ENCODE measurements around the gene ZMAT5. TPM values are rescaled to one million over a fixed set of nuclear protein-coding genes. Genes with fewer than 3 reads are reported as not detected.

The ZMAT5 gene
- total and polyA plus RNA-seq, 10 of the 15 experiments (the other 5 are each of a cell fraction or from before 2014, with no cell fraction given) = 2.3 to 43.0 (median 21.9) TPM

- FAIRE-seq = no peak
- BruUV-seq (replicated peaks) = no TSS peak
- DNase-seq (ENCODE audit: low read depth, low spot score) = no peak
- Histone ChIP-seq H3K4me1 (ENCODE audit: control insufficient read depth, insufficient read depth, low read length) (0 out of 2 replicates have a peak, but pooled peaks cover 3% of the 10 kb centered on the region), H3K9ac (ENCODE audit: control insufficient read depth, insufficient read depth, low read length) (no peak overlapping the region), H3K27ac (ENCODE audit: control insufficient read depth, insufficient read depth) (no peak overlapping the region), H3K9me3 (replicated peaks; ENCODE audit: control insufficient read depth, insufficient read depth, low read length) (no peaks in the 10 kb centered on the region), H3K4me2 (ENCODE audit: control insufficient read depth, insufficient read depth) (no peak overlapping the region), H3K79me2 (ENCODE audit: control insufficient read depth, insufficient read depth, low read length) (no peaks in the 10 kb centered on the region), H3K4me3 (no peak overlapping the region), H3K27me3 (replicated peaks in 1 of 2; ENCODE audit: control insufficient read depth in 2 of 2, insufficient read depth in 2 of 2, low read length in 1 of 2) (no peaks in the 10 kb centered on the region), H4K20me1 (ENCODE audit: control insufficient read depth, insufficient read depth) (no peaks in the 10 kb centered on the region), H3K36me3 (ENCODE audit: control insufficient read depth in 2 of 2, insufficient read depth in 2 of 2, low read length in 1 of 2) (0 out of 4 replicates have a peak, but pooled peaks cover 0 to 1% of the 10 kb centered on the region in 2 experiments), H2AFZ (ENCODE audit: control insufficient read depth, low read depth, low read length) (no peak overlapping the region)
- WGBS (ENCODE audit: insufficient coverage, insufficient replicate concordance, low lambda C conversion rate, missing lambda C conversion rate) = 84% methylated on average over 9 of the region's 9 CpGs
- POLR2A ChIA-PET = no interaction called here
- CTCF ChIA-PET = interaction anchor here (1.0 to 1.2 kb wide), 2 partner anchors 19 to 304 kb away, joined by 4 to 10 read pairs; no protein-coding TSS in a partner anchor
- RAD21 ChIA-PET (ENCODE audit: unreplicated experiment) = interaction anchor here (0.6 to 1.2 kb wide), 2 partner anchors 58 to 304 kb away, joined by 3 to 4 read pairs; no protein-coding TSS in a partner anchor
- intact Hi-C loops (cut with micrococcal nuclease; ENCODE audit: unreplicated experiment) (no loop called here), in situ Hi-C loops (cut with MboI) (no loop called here)
- SMC1A ChIA-PET (ENCODE audit: uncharacterized antibody, unreplicated experiment) = interaction anchor here (1.1 to 1.2 kb wide), 3 partner anchors 11 to 378 kb away, joined by 3 read pairs; no protein-coding TSS in a partner anchor
- TF ChIP-seq BCL3 (IDR thresholded peaks at IDR 0.05; ENCODE audit: borderline replicate concordance, insufficient read depth, low read depth, low read length, poor library complexity, severe bottlenecking) (no peak), SMAD5 (IDR thresholded peaks at IDR 0.05; ENCODE audit: low read depth) (no peak), ATF3 (IDR thresholded peaks at IDR 0.05; ENCODE audit: borderline replicate concordance, extremely low read depth, low read depth, low read length) (no peak), BRCA1 (IDR thresholded peaks at IDR 0.05; ENCODE audit: low read depth, low read length) (no peak), CEBPZ (IDR thresholded peaks at IDR 0.05; ENCODE audit: low read depth, low read length) (no peak), RBBP5 (conservative IDR thresholded peaks at IDR 0.05) (no peak), HDAC6 (IDR thresholded peaks at IDR 0.05; ENCODE audit: unreplicated experiment) (no peak)
- no peak for ATAC-seq
Measured at GRCh38 chr22:29700900-29701154, 66.0 kb downstream of the ZMAT5 start.

Data from GM12878 (cell line).